Measurements from ENCODE around the gene TAF11L7. TPM values are rescaled to one million over a fixed set of nuclear protein-coding genes. Genes with fewer than 3 reads are reported as not detected.

TAF11L7 gene
- total RNA-seq, 1 donor from 2014 or later: not detected

Other genes starting within 250 kb of the TAF11L7 start
- gene TAF11L2, start 87.5 kb downstream of the TAF11L7 start, total RNA-seq: not detected in 2 replicates
- not detected in 2 replicates for gene TAF11L3, start 67.4 kb downstream of the TAF11L7 start, total RNA-seq
- gene TAF11L4, start 64.0 kb downstream of the TAF11L7 start, total RNA-seq: not detected in 2 replicates
- not detected in 2 replicates for gene TAF11L5, start 60.5 kb downstream of the TAF11L7 start, total RNA-seq
- not detected in 2 replicates for gene TAF11L6, start 57.1 kb downstream of the TAF11L7 start, total RNA-seq
- gene TAF11L8, start 5.2 kb upstream of the TAF11L7 start, total RNA-seq: not detected in 2 replicates
- gene TAF11L9, start 8.6 kb upstream of the TAF11L7 start, total RNA-seq: not detected in 2 replicates
- not detected in 2 replicates for gene TAF11L10, start 12.1 kb upstream of the TAF11L7 start, total RNA-seq
- 0.41 TPM in 1 of 2 replicates, not detected in the other for gene TAF11L11, start 18.4 kb upstream of the TAF11L7 start, total RNA-seq
- gene TAF11L12, start 24.6 kb upstream of the TAF11L7 start, total RNA-seq: 0.34 TPM in 1 of 2 replicates, not detected in the other
- not detected in 2 replicates for gene TAF11L13, start 46.3 kb upstream of the TAF11L7 start, total RNA-seq
- 0.41 TPM in 1 of 2 replicates, not detected in the other for gene TAF11L14, start 48.7 kb upstream of the TAF11L7 start, total RNA-seq

Measured in astrocyte (in vitro differentiated cells and primary cell).